ENCODE measurements around the gene SMG5.

Gene SMG5

DNA sequence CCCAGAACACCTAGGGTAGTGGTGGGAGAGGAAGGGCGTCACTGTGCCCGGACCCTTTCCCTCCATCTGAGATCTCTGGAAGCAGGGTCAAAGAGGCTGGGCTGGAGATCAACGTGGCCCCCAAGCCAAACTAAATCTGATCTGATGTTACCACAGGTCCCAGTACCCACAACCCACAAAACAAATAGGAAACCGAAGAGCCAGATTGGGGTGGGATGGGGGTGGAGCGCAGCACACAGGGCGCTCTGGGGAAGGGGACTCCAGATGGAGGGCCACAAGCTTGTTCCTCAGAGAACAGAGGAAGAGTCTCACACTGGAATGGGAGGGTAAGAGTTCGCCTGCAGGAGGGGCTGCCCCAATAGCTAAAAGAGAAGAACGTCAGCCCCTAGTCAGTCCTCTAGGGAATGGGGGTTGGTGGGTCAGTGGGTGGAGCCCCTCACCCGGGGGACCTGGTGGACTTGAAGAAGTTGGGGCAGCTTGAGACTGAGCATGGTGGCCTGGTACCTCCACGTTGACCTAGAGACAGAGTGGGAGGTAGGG is 36.3 kb downstream of the SMG5 start:
- no peak for DNase-seq (ENCODE audit: low read depth)
- H3K4me3 ChIP-seq (replicated peaks; ENCODE audit: low read depth, low read length), result no peak overlapping the region
- TF ChIP-seq, protein P1, sequence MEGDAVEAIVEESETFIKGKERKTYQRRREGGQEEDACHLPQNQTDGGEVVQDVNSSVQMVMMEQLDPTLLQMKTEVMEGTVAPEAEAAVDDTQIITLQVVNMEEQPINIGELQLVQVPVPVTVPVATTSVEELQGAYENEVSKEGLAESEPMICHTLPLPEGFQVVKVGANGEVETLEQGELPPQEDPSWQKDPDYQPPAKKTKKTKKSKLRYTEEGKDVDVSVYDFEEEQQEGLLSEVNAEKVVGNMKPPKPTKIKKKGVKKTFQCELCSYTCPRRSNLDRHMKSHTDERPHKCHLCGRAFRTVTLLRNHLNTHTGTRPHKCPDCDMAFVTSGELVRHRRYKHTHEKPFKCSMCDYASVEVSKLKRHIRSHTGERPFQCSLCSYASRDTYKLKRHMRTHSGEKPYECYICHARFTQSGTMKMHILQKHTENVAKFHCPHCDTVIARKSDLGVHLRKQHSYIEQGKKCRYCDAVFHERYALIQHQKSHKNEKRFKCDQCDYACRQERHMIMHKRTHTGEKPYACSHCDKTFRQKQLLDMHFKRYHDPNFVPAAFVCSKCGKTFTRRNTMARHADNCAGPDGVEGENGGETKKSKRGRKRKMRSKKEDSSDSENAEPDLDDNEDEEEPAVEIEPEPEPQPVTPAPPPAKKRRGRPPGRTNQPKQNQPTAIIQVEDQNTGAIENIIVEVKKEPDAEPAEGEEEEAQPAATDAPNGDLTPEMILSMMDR (IDR thresholded peaks at IDR 0.05; ENCODE audit: low read length, missing control alignments), result no peak

DNA sequence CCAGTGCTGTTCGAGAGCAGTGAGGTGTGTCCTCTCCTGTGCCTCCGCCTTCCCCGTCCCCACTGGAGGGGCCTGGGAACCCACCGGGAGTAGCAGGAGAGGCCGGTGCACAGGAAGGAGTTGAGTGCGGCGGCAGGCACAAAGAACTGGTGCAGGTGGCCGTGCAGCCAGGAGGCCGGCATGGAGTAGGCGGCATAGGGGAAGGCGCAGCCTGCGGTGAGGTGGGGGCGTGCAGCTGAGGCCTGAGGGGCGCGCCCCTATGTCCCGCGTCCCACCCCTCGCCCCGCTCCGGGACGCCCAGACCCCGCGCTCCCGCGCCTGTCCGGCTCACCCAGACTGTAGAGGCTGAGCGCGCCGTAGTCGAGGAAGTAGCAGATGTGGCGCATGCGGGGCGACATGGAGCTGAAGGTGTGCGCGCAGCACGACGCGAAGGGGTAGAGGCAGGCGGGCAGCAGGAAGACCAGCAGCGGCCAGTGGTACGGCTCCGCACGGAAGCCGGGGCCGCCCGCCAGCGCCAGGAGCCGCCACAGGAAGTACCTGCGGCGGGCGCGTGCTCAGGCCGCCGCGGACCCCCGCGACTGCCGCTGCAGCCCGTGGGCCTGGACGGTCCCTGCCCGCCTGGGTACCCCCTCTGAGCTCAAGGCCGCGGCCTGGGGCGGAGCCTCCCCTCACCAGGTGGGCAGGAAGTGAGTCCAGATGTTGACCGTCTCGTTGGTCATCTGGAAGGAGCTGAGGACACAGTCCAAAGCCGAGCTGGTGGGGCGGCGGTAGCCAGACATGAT is 37.0 kb downstream of the SMG5 start:
- TF ChIP-seq, protein P1 (IDR thresholded peaks at IDR 0.05; ENCODE audit: low read length, missing control alignments), result no peak
- no peak for DNase-seq (ENCODE audit: low read depth)
- H3K4me3 ChIP-seq (replicated peaks; ENCODE audit: low read depth, low read length), result peak overlapping the region; percentile 28

- H3K4me3 ChIP-seq (replicated peaks; ENCODE audit: low read depth, low read length), result no peak overlapping the region
- DNase-seq (ENCODE audit: low read depth), result no peak
- TF ChIP-seq, protein P1 (IDR thresholded peaks at IDR 0.05; ENCODE audit: low read length, missing control alignments), result no peak
These were observed 37.9 kb downstream of the SMG5 start for GRCh38 chr1:156244712-156245111.

- TF ChIP-seq, protein P1 (IDR thresholded peaks at IDR 0.05; ENCODE audit: low read length, missing control alignments), result no peak
- H3K4me3 ChIP-seq (replicated peaks; ENCODE audit: low read depth, low read length), result no peak overlapping the region
- DNase-seq (ENCODE audit: low read depth), result no peak
These were observed 38.5 kb downstream of the SMG5 start for GRCh38 chr1:156244126-156244525.

DNA sequence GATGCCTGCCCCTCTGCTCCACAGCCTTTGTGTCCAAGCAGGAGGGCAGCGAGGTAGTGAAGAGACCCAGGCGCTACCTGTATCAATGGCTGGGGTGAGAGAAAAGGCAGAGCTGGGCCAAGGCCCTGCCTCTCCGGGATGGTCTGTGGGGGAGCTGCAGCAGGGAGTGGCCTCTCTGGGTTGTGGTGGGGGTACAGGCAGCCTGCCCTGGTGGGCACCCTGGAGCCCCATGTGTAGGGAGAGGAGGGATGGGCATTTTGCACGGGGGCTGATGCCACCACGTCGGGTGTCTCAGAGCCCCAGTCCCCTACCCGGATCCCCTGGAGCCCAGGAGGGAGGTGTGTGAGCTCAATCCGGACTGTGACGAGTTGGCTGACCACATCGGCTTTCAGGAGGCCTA is 39.9 kb downstream of the SMG5 start:
- TF ChIP-seq, protein P1 (IDR thresholded peaks at IDR 0.05; ENCODE audit: low read length, missing control alignments), result no peak
- DNase-seq (ENCODE audit: low read depth), result no peak
- H3K4me3 ChIP-seq (replicated peaks; ENCODE audit: low read depth, low read length), result no peak overlapping the region

GRCh38 chr1:156241926-156242325 is 40.7 kb downstream of the SMG5 start, which contains the start of gene BGLAP:
BGLAP (plus strand) TSS chr1:156242184; CDS start chr1:156242232, 48 bp downstream.
- TF ChIP-seq, protein P1 (IDR thresholded peaks at IDR 0.05; ENCODE audit: low read length, missing control alignments), result no peak
- DNase-seq (ENCODE audit: low read depth), result no peak
- no peak within 1 kb of the TSS for H3K4me3 ChIP-seq (replicated peaks; ENCODE audit: low read depth, low read length)
